GM21576 (cell line): ENCODE measurements around the gene AQP1.

ENCODE experiments used
- ATAC-seq: cut with Tn5 transposase; IDR thresholded peaks from one replicate; pipeline ENCODE4 v1.9.1; 2021; ENCODE audit warnings: mild to moderate bottlenecking, moderate library complexity; ENCODE audit not compliant: unreplicated experiment

AQP1 gene

DNA sequence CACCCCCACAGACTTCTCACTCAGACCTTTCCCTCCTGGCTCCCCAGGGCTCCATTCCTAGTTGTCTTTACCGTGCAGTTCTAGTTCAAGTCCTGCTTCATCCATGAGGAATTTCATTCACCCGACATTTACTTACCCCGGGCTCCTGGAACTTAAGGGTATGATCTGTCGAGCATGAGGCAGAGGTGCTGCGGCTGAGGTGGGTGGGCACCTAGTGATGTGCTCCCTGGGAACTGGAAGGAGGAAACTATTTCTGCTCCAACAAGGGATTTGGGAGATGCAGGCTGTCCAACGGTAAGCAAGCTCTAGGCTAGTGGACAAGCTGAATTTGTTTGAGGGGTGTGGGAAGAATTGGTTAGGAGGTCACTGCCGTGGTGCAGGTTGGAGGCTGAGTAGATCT is 30.2 kb upstream of the AQP1 start:
- no peak for ATAC-seq

DNA sequence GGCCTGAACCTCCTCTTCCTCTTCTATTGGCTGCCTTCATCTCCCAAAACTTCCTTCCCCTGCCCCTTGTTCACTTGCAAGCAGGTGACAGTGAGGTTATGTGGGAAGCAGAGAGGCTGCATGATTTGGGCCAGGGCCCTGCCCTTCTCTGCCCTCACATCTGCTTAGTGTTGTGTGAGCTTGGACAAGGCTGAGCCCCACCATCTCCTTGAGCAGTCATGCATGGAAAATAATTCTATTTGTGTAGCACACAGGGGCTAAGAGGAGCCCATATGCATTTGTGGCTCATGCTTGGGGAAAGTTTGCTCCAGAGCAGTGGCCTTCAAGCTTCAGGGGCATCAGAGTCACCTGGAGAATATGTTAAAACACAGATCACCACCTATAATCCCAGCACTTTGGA is 26.8 kb upstream of the AQP1 start:
- no peak for ATAC-seq

DNA sequence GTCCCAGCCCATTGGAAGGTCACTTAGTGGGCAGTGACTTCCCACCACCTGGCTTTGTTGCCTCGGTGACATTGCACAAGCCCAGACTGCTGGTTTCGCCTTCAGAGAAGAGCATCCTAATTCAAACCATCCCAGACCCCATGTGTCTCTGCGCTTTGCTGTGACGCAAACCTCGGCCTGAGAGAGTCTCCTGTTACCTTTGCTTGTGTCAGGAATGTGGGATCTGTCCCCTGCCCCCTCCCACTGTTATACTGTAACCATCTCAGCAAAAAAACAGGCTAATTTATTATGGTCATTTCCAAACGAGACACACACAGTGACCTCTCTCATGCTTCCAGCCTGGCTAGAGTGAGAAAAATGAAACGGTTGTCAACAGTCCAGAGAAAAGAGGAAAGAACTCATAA is 25.0 kb upstream of the AQP1 start:
- ATAC-seq, result no peak

DNA sequence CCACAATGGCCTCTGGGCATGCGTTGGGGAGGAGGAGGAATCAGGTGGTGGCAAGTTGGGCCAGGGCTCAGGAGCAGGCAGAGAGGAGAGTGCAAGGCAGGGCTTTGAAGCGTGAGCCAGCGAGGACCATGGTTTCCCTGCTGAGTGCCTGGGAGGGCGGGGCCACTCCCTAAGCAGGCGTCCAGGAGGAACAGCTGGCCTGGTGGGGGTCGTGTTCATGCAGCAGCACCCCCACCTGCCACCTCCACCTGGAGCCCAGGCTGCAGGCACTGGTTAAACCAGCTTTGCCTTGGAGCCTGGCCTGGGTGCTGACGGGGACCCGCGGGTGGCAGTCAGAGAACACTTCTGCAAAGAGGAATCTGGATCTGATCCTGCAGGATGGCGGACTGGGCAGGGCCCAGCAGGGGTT is 24.2 kb upstream of the AQP1 start:
- ATAC-seq, result no peak

DNA sequence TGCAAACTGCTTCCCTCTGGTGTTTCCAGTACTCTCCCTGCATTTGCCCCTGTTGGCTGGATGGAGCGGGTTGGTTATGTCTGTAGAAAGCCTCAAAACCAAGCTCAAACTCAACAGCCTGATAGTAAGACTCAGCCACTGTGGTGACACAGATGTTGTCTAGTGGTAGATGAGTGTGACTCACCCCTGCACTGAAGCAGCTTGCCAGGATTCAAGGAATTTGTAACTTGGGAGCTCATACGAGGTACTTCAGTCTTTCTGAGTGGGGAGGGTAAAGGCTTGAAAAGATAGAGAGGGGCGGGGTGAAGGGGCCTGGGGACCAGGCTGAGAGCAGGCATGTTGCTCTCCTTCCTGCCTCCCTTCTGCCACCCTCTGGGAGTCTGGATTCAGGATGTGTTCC is 22.9 kb upstream of the AQP1 start:
- ATAC-seq, result no peak

DNA sequence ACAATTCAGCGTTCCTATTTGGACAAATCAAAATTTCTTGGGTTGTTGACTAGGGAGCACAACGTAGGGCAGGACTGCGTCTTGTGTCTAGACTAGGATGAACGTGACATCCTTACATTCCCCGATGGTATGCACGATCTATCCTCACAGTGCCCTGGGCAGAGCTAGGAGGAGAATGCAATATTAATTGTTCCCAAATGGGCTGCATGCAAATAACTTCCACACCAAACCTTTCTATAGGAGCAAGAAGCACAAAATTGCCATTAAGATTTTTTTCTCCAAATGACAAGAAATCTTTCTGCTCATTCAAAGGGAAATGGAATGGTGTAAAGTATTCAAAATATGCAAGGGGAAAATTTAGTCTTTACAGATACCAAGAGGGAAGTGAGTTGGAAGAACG is 21.4 kb upstream of the AQP1 start:
- ATAC-seq, result no peak

DNA sequence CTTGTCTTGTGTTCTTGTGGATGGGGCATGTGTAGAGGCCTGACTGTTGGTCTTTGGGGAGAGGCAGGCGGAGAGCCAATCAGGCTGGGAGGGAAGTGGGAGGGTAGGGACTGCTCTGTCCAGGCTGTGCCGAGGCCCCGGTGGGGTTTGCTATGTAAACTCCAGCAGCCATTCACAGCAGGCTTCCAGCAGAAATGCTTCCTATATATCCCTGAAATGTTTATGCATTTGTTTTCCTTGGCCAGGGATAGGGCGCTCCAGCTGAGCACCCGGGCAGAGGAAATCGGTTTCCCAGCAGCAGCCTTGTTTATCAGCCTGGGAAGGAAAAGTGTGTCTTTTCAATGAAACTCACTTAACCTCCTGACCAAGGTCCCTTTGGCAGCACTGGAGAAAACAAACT is 18.3 kb upstream of the AQP1 start:
- no peak for ATAC-seq

DNA sequence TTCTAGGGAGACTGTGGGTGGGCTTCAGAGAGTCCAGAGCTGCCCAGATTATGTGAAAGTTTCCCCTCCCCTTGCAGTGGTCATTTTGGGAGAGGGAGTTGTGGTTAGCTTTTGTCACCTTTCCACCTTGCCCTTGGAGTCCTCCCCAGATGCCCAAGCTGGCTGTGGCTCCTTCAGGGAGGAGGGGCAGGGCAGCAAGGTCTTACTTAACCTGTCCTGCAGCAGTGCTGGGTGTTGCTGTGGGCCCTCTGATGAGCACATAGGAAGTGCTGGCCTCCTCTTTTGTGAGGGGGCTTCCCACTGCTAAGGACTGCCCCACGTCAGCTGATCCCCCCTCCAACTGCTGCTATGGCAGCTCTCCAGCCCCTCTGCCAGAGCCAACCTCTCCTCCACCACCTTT is 17.6 kb upstream of the AQP1 start:
- ATAC-seq, result no peak

DNA sequence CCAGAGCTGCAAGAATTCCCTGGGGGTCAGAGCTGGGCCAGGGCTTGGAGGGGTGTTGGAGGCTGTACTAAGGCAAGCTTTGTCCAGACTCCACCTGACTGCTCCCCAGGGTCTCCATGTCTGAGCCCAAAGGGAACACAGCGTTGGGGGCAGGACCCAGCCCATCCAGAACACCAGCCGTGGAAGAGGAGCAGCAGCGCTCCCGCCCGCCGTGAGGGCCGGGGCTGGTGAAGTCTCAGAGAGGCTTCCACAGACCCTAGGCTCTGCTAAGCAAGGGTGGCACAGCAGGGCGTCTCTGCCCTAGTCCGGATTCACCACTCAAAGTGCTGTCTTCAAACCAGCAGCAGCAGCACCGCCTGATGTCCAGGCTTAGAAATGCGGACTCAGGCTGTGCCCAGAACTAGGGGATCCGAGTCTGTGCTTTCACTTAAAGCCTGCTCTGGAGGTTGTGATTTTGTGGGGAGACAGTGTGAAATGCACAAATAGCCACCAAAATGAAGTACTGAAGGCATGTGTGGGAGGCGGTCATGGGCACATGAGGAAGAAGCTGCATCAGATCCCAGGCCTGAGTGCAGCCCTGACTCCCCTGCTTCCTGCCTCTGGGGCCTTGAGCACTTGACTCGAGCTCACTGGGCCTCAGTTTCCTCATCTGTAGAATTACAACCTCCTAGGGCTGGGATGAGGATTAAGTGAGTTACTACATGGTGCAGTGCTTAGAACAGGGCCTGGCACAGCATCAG is 16.6 kb upstream of the AQP1 start:
- no peak for ATAC-seq

DNA sequence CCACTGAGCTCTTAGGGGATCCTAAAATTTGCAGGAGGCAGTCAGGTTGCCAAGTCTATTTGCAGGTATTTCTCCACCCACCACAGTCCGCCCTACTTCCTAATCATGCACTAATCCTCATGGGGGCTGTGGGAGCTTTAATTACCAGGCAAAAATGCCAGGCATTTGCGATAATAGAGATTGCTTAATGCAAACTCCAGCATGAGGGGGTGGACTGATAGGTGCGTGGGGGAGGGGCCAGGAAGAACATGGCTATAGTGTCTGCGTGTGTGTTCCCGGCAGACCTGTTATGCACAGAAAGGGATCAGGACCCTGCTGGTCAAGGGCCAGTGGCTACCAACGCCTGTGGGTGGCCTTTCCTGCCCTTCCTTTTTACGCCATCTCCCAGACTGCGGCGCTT is 15.6 kb upstream of the AQP1 start:
- no peak for ATAC-seq

DNA sequence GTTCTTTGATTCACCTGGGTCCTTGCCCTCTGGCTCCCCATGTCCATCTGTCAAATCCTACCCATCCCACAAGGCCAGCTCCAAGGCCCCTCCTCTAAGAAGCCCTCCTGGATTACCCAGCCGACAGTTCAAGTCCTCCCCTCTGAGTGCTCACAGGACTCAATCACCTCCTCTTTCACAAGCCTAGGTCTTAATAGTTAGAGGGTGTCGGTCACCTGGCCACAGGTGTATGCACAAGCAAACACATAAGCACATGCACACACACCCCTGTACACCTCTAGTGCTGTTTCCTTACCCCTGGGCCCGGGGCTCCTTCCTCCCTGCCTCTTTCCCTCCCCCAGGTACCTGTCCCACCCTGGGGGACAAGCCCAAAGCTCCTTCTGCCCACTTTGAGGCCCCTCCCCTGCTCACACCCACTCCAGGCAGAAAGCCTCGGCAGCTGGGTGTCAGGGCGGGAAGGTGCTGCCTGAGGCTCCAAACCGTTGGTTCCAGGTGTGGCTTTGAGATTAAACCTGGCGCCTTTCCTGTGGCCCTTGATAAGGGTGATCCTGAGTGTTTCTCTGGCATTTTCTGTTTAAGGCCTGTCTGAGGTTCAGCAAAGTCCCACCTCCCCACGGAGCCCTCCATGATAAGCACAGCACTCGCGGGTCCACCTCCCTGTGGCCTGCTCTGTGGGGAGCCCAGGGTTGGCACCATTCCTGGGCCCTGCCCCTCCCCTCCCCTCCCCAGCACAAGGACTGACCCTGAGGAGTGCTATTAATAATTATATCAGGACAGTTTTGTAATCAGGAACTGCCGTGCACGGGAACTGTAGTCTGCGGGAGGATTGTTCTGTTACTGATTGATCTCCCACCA is 14.6 kb upstream of the AQP1 start:
- ATAC-seq, result no peak

DNA sequence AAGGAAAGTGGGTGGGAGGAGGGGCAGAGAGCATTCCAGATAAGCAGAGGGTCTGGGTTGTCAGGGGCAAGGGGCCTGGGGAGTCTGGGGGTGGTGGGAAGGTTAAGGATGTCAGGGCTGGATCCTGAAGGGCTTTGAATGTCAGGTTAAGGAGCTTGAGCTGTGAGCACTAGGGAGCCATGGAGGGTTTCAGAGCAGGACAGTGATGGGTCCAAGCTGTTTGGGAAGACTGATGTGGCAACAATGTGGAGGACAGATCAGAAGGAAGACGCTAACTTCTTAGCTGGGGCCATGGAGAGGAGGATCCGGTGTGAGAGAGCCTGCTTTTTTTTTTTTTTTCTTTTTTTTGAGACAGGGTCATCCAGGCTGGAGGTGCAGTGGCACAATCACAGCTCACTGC is 13.9 kb upstream of the AQP1 start:
- no peak for ATAC-seq

DNA sequence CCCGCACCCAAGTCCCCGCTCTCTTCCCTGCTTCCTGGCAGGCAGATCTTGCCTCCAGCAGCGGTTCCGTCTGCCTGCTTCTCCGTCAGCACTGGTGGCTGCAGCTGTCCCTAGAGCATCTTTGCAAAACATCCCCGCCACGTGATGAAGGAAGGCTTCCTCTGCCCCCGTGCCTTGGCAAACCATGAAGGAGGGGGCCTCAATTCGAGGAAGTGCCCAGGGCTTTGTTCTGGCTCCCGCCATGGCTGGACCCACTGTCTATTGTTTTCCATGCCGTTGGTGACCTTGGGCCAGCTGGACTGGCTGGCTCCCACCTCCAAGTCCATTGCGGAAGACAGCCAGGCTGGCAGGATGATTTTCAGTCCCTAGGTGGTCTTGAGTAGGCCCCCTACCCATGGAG is 13.2 kb upstream of the AQP1 start:
- ATAC-seq, result no peak

DNA sequence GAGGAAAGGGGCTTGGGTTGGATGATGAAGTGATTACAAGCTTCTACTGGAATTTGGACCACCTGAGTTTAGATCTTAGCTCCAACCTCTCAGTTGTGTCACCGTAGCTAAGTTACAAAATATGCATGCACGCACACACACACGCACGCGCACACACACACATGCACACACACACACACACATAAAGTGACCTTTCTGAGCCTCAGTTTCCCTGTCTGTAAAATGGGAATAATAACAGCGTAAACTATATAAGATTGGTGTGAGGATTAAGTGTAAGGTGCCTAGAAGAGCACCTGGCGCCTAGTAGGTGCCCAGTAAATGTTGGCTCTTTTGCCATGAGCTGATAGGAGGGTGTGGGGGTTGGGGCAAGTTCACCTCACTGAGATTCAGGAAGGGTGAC is 12.6 kb upstream of the AQP1 start:
- no peak for ATAC-seq

DNA sequence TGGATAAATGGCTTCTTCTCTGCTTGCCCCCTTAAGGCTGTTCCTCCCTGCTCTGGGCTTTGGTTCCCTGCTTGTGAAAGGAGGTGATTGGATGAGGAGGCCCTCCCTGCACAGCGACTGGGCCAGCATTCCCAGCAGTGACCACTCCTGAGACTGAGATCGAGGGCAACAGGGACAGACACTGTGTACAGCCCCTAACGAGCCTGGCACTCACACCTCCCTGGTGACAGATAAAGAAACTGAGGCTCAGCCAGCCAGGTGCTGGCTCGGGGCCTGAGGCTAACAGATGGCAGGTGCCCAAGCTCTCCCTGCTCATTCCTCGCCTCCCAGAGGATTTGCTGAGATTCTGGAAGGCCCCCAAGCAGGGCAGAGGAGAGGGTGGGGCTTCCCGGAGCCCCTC is 12.0 kb upstream of the AQP1 start:
- no peak for ATAC-seq

DNA sequence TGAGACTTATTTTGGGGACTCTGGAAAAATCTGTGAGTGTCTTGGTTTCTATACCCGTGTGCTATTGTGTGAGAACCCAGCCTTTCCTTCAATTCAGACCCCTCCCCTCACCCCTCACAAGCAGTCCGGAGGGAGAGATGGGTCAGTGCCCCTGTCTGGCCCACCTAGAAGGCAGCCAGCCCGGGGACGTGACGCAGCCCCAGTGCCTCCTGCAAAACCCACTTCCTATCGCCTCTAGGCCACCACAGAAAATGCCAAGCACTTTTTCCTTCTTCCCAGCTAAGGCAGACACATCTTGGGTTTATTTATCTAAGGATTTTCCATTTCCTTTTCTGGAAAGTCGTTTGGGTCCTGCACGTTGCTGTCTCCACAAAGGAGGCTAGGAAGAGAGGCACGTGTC is 11.6 kb upstream of the AQP1 start:
- ATAC-seq, result no peak

DNA sequence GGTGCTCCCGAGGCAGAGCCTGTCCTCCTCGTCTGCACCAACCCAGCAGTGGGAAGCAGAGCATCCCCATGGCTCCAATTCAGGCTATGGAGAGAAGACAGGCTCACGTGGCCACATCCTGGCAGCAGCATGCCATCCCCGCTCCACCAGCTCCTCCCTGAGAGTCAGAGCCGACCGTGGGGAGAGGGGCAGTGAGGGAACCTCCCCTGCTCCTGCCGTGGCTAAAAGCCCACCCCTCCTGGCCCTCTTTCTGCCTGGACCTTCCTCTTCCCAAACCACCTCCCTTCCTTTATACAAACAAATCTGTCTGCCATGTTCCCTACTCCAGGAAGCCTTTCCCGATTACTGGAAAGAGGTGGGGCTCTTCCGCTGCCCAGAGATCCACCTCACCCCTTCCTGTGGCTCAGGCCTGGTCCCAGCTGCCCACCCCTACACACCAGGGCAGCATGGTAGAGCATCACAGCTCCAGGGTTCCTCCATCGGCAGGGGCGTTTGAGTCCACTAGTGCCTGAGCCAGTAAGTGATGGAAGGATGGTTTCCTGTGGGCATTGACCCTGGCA is 10.8 kb upstream of the AQP1 start:
- no peak for ATAC-seq

DNA sequence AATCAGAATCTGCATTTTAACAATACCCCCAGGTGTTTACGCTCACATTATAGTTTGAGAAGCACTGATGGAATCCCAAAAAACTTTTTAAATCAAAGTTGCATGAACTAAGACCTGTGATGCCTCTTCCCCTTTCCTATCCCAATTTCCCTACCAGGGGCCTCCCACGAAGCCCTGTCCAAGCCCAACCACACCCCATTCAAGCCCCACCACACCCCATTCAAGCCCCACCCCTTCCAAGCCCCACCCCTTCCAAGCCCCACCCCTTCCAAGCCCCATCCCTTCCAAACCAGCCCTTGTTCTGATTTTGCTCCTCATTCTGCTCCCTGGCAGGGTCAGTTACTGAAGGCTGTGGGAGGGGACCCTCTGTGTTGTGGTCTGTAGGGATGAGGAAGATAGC is 9.8 kb upstream of the AQP1 start:
- no peak for ATAC-seq

DNA sequence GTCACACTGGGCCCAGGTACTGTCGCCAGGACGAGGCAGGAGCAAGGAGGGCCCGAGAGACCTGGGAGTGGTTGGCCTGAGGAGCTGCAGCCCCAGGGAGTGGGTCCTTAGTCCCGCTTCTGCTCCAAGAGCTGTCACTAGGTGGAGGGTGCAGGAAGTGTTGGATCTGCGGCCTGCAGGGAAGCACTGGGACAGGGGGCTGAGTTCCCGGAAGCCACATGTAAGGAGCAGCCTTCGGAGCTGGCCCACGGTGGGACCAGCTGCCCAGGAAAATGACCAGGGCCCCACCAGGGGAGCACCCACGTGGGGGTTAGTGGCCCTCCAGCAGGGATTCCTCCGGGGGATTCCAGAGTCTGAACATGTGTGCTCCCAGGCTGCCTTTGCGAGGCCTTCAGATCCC is 9.2 kb upstream of the AQP1 start:
- no peak for ATAC-seq

DNA sequence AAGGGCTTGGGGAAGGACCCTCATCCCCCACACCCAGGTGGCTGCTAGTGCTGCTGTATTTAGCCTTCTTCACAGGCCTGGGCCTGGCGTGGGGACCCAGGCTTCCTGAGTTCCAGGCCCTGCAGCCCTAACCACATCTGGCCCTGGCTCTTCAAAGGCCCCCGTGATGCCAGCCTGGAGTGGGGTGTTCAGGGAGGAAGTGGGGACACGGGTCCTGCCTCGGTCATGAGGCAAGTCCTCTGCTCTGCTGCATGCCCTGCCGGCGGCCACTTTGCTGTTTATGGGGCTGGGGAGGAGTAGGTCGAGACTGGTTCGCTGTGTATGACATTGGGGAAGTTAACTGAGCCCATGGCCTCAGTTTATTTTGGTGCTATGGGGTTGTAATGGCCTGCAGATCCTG is 8.5 kb upstream of the AQP1 start:
- ATAC-seq, result no peak

DNA sequence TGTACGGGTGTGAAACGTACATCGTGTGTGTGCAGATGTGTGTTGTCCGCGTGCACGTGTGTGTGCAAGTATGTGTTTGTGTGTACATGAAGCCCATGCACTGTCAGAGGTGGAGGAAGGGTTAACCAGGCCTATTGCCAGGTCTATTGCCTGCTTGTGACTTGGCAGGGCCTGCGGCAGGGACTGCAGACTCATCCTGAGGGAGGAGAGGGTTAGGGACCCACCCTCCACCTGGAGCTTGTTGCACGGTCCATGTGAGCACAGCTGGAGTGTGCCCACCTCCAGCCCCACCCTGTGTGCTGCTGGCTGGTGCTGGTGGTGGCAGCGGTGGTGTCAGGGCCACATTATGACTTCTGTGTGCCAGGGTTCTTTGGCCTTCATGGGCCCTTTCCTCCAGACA is 7.1 kb upstream of the AQP1 start:
- ATAC-seq, result no peak
